ENCODE results near the gene CRELD2.

Gene CRELD2

DNA sequence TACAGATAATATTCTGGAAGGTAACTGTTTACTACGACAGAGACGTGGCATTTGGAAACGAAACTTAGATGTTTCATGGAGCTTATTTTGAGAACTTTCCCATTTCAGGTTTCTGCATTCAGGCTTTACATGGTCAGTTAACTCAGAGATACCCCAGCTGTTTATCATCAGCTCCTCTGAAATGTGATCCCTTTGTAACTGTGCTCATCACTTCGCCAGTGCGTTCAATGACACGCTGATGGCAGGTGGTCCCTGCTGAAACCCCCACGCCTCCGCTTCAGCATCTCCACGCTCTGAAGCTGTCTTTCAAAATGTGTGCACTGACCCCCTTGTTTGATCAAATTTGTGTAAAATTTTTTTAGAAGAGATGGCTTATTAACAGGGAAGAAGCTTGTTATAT, 30.7 kb upstream of the CRELD2 start:
- no peak for DNase-seq (ENCODE audit: low spot score)

DNA sequence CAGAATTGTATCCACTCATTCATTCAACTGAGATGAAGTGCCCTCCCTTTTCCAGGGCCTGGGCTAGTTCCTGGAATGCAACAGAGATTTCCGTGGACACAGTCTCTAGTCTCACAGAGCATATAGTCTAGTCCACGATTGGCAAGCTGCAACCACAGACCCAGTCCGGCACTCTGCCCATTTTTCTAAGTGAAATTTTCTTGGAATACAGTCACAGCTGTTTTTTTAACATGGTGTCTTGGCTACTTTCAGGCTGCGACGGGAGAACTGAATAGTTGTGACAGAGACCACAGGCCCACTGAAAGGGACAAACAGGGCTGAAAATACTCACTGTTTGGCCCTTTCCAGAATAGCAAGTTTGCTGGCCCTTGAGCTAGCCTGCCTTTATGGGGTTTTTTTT, 29.4 kb upstream of the CRELD2 start:
- no peak for DNase-seq (ENCODE audit: low spot score)

DNA sequence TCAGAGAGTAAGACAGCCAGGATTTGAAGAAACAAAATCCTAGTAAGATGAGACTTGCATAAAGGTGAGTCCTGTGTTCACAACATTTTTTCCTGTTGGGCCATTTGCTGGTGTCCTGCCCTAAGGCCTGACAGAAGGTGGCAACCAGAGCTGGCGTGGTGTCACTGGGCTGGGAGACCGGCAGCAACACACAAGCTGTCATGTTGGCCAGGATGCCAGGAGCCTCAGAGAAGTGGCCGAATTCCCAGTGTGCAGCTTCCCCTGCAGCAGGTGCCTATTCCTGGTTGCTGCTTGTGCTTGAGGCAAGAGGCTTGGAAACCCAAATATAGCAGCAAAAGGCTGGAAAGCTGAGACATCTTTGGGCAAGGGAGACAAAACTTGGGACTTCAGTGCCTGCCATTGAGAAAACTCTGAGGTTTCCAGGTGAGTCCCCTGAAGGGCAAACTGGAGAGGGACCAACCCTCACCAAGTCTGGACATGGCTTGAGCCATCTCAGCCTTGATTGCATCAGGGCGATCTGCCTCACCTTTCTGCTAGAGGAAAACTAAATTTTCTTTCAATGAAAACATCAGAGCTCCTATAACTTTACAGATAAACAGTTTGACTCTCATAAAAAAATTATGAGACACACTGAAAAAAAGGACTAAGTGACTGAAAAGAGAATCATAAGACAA, 26.1 kb upstream of the CRELD2 start:
- no peak for DNase-seq (ENCODE audit: low spot score)

DNA sequence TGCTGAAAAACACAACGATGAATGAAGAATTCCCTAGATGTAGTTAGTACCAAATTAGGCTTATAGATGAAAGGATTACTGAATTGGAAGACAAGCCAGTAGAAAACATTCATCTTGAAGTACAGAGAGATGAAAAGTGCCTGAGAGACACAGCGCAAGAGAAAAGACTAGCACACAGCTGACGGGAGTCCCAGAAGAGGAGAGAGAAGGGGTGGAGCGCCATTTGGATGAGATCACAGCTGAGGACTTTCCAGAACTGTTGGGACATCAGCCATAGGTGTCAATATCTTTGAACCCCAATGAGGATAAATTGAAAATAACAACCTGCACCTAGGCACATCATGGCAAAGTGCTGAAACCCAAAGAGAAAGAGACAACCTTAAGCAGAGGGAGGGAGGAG, 25.4 kb upstream of the CRELD2 start:
- DNase-seq (ENCODE audit: low spot score) = no peak

DNA sequence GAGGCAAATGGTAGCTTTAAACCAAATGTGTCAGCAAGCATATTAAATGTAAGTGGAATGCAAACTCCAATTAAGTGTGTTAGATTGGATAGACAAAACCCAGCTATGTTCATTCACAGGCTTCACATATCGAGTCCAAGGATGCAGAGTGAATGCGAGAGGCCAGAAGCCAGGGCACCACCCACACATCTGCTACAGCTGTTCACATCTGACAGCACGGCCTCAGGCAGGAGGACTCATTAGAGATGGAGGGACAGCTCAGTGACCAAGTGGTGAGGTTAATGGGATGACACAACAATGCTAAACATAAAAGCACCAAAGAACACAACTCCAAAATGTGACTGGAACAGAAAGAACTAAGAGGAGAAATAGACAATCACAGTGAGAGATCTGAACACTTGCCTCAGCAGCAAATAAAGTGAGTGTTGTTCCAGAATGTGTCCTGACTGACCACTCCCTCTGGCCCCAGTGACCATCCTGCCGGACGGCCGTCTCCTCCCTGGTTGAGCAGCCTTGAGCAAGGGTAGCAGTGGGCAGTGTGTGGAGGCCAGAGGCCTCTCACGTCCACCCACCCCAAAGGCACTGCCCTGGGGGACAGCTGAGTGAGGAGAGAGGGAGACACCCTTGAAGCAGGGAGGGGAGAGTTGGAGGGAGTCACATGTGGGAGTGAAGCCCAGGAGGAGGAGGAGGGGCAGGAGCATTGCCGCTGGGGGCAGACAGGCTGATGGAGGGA, 23.9 kb upstream of the CRELD2 start:
- no peak for DNase-seq (ENCODE audit: low spot score)

DNA sequence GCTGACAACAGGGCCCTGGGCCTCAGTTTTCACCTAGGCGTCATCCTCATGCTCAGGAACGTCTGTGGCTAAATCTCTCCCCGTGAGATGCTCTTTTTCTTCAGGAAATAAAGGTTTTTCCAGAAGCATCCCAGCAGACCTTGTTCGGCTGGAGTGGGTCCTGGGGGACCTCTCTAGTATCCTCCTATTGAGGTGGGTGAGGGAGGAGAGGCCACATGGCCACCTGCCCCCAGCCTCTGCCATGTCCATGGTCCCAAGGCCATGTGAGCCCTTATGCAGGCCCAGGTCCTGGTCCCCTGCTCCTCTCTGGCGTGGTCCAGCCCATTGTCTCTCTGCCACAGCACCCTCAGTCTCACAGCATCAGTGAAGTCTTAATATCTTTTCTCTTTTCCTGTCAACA, 22.2 kb upstream of the CRELD2 start:
- no peak for DNase-seq (ENCODE audit: low spot score)

DNA sequence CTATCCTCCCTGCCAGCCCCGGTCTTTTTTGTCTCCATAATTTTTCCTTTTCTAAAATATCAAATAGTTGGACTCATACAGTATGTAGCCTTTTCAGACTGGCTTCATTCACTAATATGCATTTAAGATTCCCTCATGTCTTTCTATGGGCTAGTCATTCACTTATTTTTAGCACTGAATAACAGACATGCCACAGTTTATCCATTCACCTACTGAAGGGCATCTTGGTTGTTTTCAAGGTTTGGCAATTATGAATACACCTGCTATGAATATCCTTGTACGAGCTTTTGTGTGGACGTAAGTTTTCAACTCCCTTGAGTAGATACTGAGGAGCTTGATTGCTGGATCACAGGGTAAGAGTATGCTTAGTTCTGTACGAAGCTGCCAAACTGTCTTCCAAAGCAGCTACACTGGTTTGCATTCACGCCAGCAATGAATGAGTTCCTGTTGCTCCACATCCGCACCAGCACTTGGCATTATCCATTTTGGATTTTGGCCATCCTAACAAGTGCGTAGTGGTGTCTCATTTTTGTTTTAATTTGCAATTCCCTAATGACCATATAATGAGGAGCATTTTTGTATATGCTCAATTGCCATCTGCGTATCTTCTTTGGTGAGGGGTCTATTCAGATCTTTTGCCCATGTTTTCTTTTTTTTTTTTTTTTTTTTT, 21.3 kb upstream of the CRELD2 start:
- DNase-seq (ENCODE audit: low spot score) = no peak

DNA sequence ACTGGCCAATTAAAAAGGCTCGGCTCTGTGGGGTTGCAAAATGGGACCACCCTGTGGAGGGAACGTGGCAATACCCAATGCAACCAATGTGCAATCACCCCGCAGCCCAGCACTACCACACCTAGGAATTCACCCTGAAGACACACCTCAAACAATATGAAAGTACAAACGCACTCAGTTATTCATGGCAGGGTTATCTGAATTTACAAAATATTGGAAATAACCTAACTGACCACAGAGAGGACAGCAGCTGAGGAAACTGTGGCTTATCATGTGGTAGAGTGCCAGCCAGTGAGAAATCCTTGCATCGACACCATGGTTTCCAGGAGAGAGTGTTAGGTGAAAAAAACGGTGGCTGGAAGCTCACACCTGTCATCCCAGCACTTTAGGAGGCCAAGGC, 18.9 kb upstream of the CRELD2 start:
- DNase-seq (ENCODE audit: low spot score) = no peak

DNA sequence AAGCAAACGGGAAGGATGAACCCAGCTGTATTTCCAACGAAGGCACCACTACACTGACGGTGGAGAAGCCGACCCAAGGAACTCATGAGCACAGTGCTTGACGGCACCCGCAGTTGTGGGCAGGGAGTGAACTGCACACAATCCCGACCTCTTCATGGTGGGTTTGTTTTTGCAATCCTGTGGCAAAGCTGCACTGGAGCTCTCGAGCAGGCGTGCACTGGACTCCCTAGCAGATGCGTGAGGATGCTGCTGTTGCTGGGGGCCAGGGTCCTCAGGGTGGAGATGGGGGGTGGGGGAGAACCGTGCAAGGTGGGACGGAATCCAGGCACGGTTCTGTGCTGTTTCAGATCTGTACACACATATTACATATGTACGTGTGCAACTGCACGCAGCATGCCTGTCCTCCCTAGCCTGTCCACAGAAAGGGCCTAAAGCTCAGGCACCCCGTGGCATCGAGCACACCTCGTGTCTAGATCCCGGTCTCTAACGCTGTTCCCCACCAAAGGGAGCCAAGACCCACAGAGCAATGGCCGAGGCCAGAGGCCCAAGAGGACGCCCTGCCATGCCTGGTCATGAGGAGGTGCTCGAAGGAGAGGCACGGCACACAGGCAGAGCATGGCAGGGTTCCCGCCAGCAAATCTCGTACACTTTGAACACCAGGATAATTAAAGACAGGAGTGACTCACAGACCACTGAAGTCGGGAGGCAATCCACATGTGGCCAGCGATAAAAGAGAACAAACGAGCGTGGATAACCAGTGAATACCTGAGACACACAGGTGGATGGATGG, 17.8 kb upstream of the CRELD2 start:
- DNase-seq (ENCODE audit: low spot score) = no peak

DNA sequence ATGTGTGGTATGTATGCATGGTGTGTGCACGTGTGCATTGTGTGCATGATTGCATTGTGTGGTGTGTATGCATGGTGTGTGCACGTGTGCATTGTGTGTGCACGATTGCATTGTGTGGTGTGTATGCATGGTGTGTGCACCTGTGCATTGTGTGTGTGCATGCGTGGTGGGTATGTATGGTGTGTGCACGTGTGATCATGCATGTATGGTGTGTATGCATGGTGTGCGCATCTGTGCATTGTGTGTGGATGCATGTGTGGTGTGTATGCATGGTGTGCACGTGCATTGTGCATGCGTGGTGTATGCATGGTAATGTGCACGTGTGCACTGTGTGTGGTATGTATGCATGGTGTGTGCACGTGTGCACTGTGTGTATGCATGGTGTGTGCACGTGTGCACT, 17.0 kb upstream of the CRELD2 start:
- DNase-seq (ENCODE audit: low spot score) = no peak

DNA sequence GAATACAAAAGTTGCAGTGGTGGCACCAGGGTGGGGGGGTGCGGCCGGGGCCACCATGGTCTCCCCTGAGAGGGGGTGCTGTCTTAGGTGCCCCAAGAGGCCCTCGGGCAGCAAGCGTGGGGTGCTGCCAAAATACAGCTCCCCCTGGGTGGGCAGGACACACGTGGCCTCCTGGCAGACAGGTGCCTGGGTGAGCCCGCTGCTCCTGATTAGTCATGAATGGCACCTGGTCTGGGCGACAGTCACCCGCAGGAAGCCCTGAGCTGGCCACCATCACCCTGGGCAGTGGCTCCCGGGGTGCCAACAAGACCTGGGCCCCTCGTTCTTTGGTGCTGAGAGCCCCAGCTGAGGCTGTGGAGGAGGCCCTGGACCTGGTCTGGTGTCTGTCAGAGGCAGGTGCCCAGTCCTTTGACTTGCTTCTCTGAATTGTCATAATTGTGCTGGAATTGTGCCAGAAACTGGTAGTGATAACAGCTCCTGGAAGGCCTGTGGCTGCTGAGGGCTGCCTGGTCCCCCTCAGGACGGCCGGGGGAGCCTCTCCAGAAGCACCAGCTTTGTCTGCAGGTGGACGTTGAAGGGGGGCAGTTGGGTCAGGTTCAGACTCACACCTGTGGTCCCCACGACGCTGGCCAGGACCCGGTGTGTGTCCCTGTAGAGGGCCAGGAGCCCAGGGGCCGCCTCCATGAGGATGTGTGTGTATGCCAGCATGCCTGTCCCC, 15.0 kb upstream of the CRELD2 start:
- DNase-seq (ENCODE audit: low spot score) = no peak

DNA sequence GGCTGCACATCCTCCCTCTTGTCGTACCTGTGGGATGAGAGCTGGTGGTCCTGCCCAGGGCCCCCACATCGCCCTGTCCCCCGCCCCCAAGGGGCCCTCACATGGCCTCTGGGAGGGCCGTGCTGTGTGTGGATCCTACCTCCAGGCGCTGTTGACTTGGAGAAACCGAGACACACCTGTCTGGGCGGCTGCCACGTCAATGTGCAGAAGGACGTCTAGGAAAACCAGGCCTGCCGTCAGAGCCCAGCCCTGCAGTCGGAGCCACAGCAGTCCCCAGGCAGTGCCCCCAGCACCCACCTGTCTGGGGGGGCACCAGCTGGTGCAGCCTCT, 14.4 kb upstream of the CRELD2 start:
- no peak for DNase-seq (ENCODE audit: low spot score)

DNA sequence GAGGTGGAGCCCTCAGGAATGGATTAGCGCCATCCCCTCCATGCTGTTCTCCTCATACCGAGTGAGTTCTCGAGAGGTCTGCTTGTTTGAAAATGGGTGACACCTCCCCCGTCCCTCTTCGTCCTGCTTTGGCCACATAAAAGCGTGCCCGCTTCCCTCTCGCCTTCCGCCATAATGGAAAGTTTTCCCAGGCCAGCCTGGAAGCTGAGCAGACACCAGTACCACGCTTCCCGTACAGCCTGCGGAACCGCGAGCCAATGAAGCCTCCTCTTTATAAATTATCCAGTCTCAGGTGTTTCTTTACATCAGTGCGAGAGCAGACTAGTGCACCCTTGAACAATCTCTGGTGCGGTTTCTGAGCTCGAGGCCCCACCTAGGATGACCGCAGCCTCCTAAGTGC, 13.0 kb upstream of the CRELD2 start:
- no peak for DNase-seq (ENCODE audit: low spot score)

DNA sequence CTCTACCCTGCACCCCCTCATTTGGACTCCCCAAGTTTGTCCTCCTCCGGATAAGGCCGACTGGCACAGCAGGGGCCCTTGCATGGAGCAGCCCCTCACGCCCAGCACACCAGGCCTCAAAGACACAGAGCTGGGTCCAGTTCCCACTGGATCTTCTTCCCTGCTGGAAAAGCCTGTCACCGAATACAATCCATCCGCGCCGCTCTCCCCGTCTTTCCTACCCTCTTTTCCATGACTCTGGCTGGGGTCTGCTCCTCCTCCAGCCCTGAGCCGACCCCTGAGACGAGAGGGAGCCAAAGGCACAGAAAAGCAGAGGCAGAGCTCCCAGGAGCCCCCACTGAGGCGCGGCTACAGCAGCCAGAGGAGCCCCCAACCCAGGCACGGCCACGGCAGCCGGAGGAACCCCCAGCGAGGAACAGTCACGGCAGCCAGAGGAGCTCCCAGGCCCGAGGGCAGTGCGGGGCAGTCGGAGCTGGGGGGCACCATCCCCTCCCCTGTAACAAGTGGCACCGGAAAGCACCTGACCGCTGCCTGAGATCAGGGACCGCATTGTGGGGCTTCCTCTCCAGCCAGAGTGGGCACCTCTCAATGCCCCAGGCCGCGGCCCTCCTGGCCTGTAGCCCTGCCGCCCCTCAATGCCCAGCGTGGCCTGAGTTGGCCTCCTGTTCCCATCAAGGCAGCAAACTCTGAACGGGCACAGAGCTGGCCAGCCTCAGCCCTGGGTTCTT, 12.2 kb upstream of the CRELD2 start:
- no peak for DNase-seq (ENCODE audit: low spot score)

DNA sequence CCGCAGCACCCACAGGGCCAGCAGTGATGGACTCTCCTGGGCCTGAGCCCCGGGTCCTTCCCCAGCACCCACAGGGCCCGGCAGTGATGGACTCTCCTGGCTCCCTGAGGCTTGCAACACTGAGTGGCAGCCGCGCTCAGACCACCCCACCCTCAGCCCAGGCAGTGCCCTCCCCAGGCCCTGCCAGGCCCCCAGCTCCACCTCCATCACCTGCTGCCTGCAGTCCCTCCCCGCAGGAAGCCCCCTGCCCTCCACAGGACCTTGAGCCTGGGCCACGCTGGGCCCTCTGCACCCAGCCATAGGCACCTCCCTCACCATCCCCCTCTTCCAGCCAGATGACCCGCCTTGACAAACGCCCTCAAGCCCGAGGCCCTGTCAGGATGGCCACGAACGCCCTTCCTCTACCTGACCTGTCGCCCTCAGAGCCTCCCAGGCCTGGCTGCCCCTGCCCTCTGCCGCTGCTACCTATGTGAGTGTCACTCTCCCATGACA, 11.6 kb upstream of the CRELD2 start:
- no peak for DNase-seq (ENCODE audit: low spot score)

DNA sequence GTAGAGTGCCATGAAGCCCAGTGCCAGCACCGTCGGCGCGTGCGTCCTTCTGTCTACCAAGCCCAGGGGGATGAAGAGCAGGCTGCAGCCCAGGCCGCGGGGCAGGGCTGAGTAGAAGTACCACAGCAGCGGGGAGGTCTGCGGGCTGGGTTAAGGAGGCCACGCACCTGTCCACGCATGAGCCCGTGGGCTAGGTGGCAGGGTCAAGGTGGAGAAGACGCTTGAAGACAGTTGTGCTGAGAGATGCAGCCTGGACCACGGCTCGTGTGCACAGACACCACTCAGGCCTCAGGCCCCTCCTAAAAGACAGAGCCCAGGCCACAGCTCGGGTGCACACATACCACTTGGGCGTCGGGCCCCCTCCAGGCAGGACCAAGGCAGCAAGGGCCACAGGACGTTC, 10.6 kb upstream of the CRELD2 start:
- no peak for DNase-seq (ENCODE audit: low spot score)

DNA sequence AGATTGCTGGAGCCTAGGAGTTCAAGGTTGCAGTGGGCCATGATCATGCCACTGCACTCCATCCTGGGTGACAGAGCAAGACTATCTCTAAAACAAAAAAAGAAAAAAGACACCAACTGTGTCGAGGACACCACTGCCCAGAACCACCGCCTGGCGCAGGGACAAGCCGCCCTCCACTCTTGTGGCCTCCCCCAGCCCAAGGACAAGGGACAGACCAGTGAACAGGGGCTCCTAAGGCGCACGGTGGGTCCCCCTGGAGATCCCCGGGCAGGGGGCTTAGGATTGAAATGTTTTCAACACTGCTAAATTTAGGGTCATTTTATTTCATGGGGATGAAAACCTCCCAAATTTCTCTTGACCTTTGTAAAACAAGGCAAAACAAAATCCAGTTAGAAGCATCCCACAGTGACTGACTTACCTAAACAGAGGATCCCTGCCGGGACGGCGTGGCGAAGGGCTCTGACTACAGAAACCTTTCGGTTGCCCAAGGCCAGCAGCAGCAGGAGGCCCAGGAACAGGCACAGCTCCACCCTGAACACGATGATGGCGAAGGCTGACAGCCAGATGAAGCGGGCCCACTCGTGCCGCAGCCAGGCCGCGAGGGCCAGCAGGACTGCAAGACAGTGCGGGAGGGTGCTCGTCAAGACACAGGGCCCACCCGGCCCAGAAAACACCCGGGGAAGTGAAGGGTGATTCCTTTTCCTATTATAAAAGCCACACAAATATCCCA, 8.8 kb upstream of the CRELD2 start:
- no peak for DNase-seq (ENCODE audit: low spot score)

DNA sequence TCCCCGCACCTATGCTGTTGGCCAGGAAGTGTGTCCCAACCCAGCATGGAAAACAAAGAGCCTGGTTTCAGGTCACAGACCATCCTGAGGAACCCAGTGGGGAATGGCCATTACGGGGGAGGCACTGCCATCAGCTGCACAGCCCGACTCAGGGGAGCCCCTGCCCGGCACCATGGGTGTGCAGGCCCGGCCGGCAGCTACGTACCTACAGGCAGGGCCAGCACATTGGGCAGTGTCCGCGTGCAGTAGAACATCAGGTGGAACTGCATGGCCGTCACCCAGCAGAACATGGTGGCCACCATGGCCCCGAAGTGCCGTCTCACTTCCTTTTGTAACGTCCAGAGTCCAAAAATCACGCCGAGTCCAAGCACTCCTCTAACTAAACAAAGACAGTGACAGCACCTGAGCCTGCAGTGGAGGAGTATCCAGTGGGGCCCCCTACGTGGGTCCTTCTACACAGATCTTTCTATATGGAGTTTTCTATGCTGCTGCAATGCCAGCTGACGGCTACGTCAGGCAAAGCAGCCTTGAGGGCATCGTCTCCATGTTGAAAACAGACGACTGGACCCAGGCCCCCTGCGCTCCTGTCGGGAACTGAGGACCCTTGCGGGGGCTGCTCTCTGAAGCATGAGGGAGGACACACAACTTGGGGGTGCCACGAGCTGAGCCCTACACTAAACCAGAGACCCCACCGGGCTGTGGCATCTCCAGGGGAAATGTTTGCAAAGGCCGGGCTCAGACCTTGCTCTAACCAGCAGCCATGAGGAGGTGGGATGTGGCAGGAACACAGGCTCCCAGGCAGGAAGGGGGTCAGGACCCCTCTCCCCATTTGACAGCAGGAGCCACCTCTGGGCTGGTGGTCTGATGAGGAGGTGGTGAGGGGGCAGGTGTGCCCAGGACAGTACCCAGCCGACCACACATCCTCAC, 7.9 kb upstream of the CRELD2 start:
- DNase-seq (ENCODE audit: low spot score) = no peak

DNA sequence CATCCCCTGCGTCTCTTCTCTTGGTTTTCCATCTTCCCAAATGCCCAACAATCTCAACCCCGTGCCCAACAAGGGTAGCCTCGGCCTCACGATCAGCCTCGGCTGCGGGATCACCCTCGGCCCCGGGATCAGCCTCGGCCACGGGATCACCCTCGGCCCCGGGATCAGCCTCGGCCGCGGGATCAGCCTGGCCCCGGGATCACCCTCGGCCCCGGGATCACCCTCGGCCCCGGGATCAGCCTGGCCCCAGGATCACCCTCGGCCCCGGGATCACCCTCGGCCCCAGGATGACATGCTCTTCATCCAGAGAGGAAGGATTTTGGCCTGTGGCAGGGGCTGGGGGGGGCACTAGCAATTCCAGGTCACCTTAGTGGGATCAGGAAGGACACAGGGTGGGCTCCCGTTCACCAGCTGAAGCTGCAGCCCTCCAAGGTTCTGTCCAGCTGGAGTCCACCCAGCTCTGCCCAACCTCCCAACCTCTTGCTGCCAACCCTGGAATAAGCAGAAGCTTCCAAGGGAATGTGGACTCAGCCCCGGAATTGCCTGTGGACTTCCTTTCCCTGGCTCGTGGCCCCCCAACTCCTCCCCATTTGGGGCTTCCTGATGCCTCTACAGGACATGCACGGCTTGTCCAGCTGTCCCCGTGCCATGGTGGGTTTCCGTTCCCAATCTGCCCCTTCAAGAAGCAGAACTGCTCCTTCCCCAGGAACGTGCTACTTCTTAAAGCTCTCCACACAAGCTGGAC, 6.4 kb upstream of the CRELD2 start:
- DNase-seq (ENCODE audit: low spot score) = no peak

Data from iPS-NIHi11 (cell line).